NOMO-1 treated with dmso at 0.1 percent for 144 hours (cell line): ENCODE measurements around the gene EPC1.
"Not testable (repeated sequence)": the region's sequence is repeated elsewhere in the genome, so short reads cannot be mapped to it uniquely, and the experiment has no call there.

Experiments
- DNase-seq: peaks from one replicate; lab custom pipeline; 2025; ENCODE audit not compliant: unreplicated experiment; lab: John Stamatoyannopoulos, UW

EPC1 gene

GRCh38 chr10:32372000-32372875, 25.3 kb upstream of the EPC1 start:
- DNase-seq, result no peak

GRCh38 chr10:32371101-32371500, 24.1 kb upstream of the EPC1 start:
- DNase-seq, result no peak

- DNase-seq, result peak; percentile 14
Observed at GRCh38 chr10:32367793-32368453, 21.0 kb upstream of the EPC1 start.

GRCh38 chr10:32366588-32366987, 19.6 kb upstream of the EPC1 start:
- no peak for DNase-seq

- no peak for DNase-seq
Observed at GRCh38 chr10:32366111-32366510, 19.2 kb upstream of the EPC1 start.

- DNase-seq, result not testable (repeated sequence)
Observed at GRCh38 chr10:32365404-32365803, 18.4 kb upstream of the EPC1 start.

- DNase-seq, result no peak
Observed at GRCh38 chr10:32362571-32362970, 15.6 kb upstream of the EPC1 start.

GRCh38 chr10:32360884-32361283, 13.9 kb upstream of the EPC1 start:
- no peak for DNase-seq

- no peak for DNase-seq
Observed at GRCh38 chr10:32360241-32360640, 13.3 kb upstream of the EPC1 start.

- DNase-seq, result no peak
Observed at GRCh38 chr10:32357056-32357735, 10.2 kb upstream of the EPC1 start.

GRCh38 chr10:32354690-32355089, 7.7 kb upstream of the EPC1 start:
- DNase-seq, result not testable (repeated sequence)

GRCh38 chr10:32350811-32351350, 3.9 kb upstream of the EPC1 start:
- no peak for DNase-seq

GRCh38 chr10:32349968-32350738, 3.2 kb upstream of the EPC1 start:
- no peak for DNase-seq

GRCh38 chr10:32349199-32349585, 2.2 kb upstream of the EPC1 start:
- no peak for DNase-seq

- DNase-seq, result no peak
Observed at GRCh38 chr10:32348297-32349198, 1.6 kb upstream of the EPC1 start.

GRCh38 chr10:32347363-32348022, 535 bp upstream of the EPC1 start:
- DNase-seq, result no peak

- DNase-seq, result peak; percentile 92
Observed at GRCh38 chr10:32346134-32346550, 816 bp downstream of the EPC1 start.

- DNase-seq, result no peak
Observed at GRCh38 chr10:32341596-32341995, 5.4 kb downstream of the EPC1 start.

GRCh38 chr10:32340596-32341180, 6.3 kb downstream of the EPC1 start:
- DNase-seq, result no peak
